ENCODE data around the gene PLS3. TPM values are rescaled to one million over a fixed set of nuclear protein-coding genes. Genes with fewer than 3 reads are reported as not detected.

Gene PLS3
- total and polyA plus RNA-seq, 2 experiments from 2014 or later = 114 to 218 TPM

GRCh38 chrX:115565888-115566287 is 4.9 kb downstream of the PLS3 start:
- Histone ChIP-seq H3K27ac (no peak overlapping the region), H3K27me3 (no peaks in the 10 kb centered on the region), H3K36me3 (no peaks in the 10 kb centered on the region), H3K9me3 (ENCODE audit: low read depth) (no peaks in the 10 kb centered on the region), H3K4me1 (ENCODE audit: low read depth) (peaks cover 26% of the 10 kb centered on the region), H3K4me3 (no peak overlapping the region)
- DNase-seq (ENCODE audit: low read depth in 1 of 2, low spot score in 1 of 2) = no peak
- no peak for TF ChIP-seq CTCF (IDR thresholded peaks at IDR 0.05; ENCODE audit: low read depth, low read length)

- H3K4me3 ChIP-seq = no peak overlapping the region
These were observed 10.7 kb downstream of the PLS3 start for GRCh38 chrX:115571712-115572111.

GRCh38 chrX:115573185-115573584 is 12.2 kb downstream of the PLS3 start:
- H3K27me3 ChIP-seq = no peaks in the 10 kb centered on the region
- H3K36me3 ChIP-seq = no peaks in the 10 kb centered on the region
- H3K4me3 ChIP-seq = no peak overlapping the region
- no peak for DNase-seq (ENCODE audit: low read depth in 1 of 2, low spot score in 1 of 2)
- H3K4me1 ChIP-seq (ENCODE audit: low read depth) = no peaks in the 10 kb centered on the region
- no peak for TF ChIP-seq CTCF (IDR thresholded peaks at IDR 0.05; ENCODE audit: low read depth, low read length)
- H3K9me3 ChIP-seq (ENCODE audit: low read depth) = no peaks in the 10 kb centered on the region
- H3K27ac ChIP-seq = no peak overlapping the region

More at GRCh38 chrX:115571712-115572111, 10.7 kb downstream of the PLS3 start:
- DNase-seq (ENCODE audit: low read depth in 1 of 2, low spot score in 1 of 2) = no peak
- Histone ChIP-seq H3K27me3 (no peaks in the 10 kb centered on the region), H3K36me3 (no peaks in the 10 kb centered on the region), H3K9me3 (ENCODE audit: low read depth) (no peaks in the 10 kb centered on the region), H3K4me1 (ENCODE audit: low read depth) (no peaks in the 10 kb centered on the region), H3K27ac (no peak overlapping the region)
- TF ChIP-seq CTCF (IDR thresholded peaks at IDR 0.05; ENCODE audit: low read depth, low read length) = no peak

GRCh38 chrX:115576676-115577075 is 15.7 kb downstream of the PLS3 start:
- H3K27me3 ChIP-seq = no peaks in the 10 kb centered on the region

GRCh38 chrX:115579327-115579726 is 18.4 kb downstream of the PLS3 start:
- TF ChIP-seq CTCF (IDR thresholded peaks at IDR 0.05; ENCODE audit: low read depth, low read length) = no peak
- H3K27ac ChIP-seq = no peak overlapping the region
- H3K4me1 ChIP-seq (ENCODE audit: low read depth) = peaks cover 28% of the 10 kb centered on the region
- no peaks in the 10 kb centered on the region for H3K27me3 ChIP-seq
- no peak overlapping the region for H3K4me3 ChIP-seq
- DNase-seq (ENCODE audit: low read depth in 1 of 2, low spot score in 1 of 2) = no peak
- H3K9me3 ChIP-seq (ENCODE audit: low read depth) = no peaks in the 10 kb centered on the region
- H3K36me3 ChIP-seq = peaks cover 3% of the 10 kb centered on the region

More at GRCh38 chrX:115576676-115577075, 15.7 kb downstream of the PLS3 start:
- Histone ChIP-seq H3K4me3 (no peak overlapping the region), H3K27ac (no peak overlapping the region), H3K4me1 (ENCODE audit: low read depth) (peaks cover 6% of the 10 kb centered on the region), H3K36me3 (peaks cover 3% of the 10 kb centered on the region), H3K9me3 (ENCODE audit: low read depth) (no peaks in the 10 kb centered on the region)
- no peak for TF ChIP-seq CTCF (IDR thresholded peaks at IDR 0.05; ENCODE audit: low read depth, low read length)
- DNase-seq (ENCODE audit: low read depth in 1 of 2, low spot score in 1 of 2) = no peak

All from cardiac muscle cell (in vitro differentiated cells and primary cell).